Measurements from ENCODE around the gene TEX53.

Gene TEX53

DNA sequence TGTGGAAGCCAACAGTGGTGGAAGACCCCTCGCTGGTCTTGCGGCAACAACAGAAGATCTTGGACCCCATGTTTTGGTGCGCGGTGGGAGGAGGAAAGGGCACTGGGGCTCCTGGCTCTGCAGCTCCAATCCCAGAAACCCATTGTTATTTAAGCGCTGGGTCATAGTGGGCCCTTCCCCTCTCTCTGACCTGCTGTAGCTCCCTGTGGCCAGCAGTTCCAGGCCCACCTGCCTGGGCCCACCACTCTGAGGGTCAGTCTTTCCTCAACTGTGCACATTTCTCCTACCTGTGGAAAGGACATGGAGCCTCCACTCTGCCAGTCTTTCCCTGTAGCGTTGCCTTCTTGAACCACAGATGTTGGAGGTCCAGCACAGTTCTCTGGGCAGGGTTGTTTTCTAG lies at the start of gene TEX53:
Gene TEX53 (minus strand): TSS at position 101 of the 400 bp plus-strand sequence. CDS start 31 bp downstream, at position 70.
- H3K4me3 ChIP-seq (ENCODE audit: low read length), result no peak within 1 kb of the TSS
- H2AFZ ChIP-seq (ENCODE audit: low read depth, low read length), result no peak within 1 kb of the TSS
- H3K9me3 ChIP-seq (ENCODE audit: low read length), result no peaks in the 10 kb centered on the region
- H3K36me3 ChIP-seq (ENCODE audit: insufficient read depth, low read length), result no peaks in the 10 kb centered on the region
- no peaks in the 10 kb centered on the region for H3K27me3 ChIP-seq (ENCODE audit: insufficient read depth, low read length)
- H3K4me1 ChIP-seq (ENCODE audit: insufficient read depth, low read length), result no peaks in the 10 kb centered on the region

- Histone ChIP-seq H3K9me3 (ENCODE audit: low read length) (no peaks in the 10 kb centered on the region), H3K4me3 (ENCODE audit: low read length) (no peak overlapping the region), H3K36me3 (ENCODE audit: insufficient read depth, low read length) (no peaks in the 10 kb centered on the region), H3K27me3 (ENCODE audit: insufficient read depth, low read length) (no peaks in the 10 kb centered on the region), H2AFZ (ENCODE audit: low read depth, low read length) (no peak overlapping the region), H3K4me1 (ENCODE audit: insufficient read depth, low read length) (no peaks in the 10 kb centered on the region)
Measured at GRCh38 chr9:114706711-114707110, 49.1 kb upstream of the TEX53 start.

DNA sequence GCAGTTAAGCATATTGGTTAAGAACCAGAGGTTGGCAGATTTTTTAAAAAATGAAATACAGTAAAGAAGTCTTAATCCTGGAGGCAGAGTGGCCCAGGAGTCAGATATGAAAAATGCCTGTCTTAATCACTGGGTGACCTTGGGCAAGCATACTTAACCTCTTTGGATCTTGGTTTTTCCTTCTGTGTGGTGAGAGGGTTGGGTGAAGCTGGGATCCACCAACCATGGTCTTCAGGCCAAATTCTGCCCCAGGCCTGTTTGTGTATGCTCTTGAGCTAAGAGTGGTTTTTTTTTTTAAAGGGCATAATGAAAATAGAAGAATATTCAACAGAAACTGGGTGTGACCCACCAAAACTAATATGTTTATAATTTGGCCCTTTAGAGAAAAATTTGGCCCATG lies 44.4 kb upstream of the TEX53 start:
- Histone ChIP-seq H3K9me3 (ENCODE audit: low read length) (no peaks in the 10 kb centered on the region), H3K27me3 (ENCODE audit: insufficient read depth, low read length) (no peaks in the 10 kb centered on the region), H2AFZ (ENCODE audit: low read depth, low read length) (no peak overlapping the region), H3K36me3 (ENCODE audit: insufficient read depth, low read length) (no peaks in the 10 kb centered on the region), H3K4me3 (ENCODE audit: low read length) (no peak overlapping the region), H3K4me1 (ENCODE audit: insufficient read depth, low read length) (peaks cover 1% of the 10 kb centered on the region)

DNA sequence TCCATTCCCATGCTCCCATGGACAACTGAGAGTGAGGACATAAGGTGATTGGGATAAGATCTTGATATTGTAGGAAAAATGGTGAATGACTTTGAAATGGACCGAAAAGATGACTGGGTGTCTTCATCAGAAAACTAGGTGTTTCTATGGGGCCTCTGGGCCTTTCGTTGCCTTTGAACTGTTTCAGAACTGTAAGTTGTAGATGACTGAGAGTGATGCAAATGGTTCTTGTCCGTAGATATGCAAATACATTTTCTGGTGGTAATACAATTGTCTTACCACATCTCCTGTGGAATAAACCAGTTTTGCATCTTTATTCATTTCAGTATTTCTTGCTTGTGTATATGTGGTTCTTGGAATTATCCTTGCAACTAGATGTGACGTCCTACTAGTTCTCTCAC lies 40.3 kb upstream of the TEX53 start:
- Histone ChIP-seq H3K4me3 (ENCODE audit: low read length) (no peak overlapping the region), H3K27me3 (ENCODE audit: insufficient read depth, low read length) (no peaks in the 10 kb centered on the region), H3K9me3 (ENCODE audit: low read length) (no peaks in the 10 kb centered on the region), H2AFZ (ENCODE audit: low read depth, low read length) (no peak overlapping the region), H3K4me1 (ENCODE audit: insufficient read depth, low read length) (peaks cover 6% of the 10 kb centered on the region), H3K36me3 (ENCODE audit: insufficient read depth, low read length) (no peaks in the 10 kb centered on the region)

DNA sequence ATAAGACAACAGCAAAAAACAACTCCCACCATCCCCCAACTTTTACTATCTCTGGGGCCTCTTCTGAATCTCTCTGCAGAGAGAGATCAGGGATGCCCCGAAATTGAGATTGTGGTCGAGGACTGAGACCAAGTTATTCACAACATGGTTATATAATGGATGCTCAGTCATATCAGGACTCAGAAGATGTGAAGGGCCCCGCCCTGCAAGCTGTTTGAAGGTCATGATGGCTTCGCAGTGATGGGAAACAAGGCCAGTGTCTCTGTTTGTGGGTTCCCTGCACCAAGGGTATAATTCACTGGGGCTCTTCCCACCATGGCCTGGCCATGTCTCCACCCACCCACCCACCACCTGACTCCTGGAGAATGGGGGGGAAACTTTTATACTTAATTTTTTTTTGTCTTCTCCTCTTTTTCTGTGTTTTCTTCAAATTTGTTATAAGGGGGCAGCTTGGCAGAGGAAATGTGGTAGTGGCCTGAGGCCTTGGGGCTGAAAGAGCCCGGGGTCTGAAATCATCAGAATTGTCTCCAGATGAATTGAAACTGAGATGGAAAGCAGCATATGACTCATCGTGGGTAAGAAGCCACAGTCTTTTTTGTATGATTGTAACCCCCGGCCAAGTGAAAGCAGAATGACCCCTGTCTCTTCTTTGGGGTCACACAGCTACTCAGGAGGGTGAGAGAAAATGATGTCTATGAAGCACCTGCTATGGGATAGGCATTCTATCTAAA lies 39.4 kb upstream of the TEX53 start:
- Histone ChIP-seq H3K27me3 (ENCODE audit: insufficient read depth, low read length) (no peaks in the 10 kb centered on the region), H3K4me3 (ENCODE audit: low read length) (no peak overlapping the region), H2AFZ (ENCODE audit: low read depth, low read length) (no peak overlapping the region), H3K36me3 (ENCODE audit: insufficient read depth, low read length) (no peaks in the 10 kb centered on the region), H3K4me1 (ENCODE audit: insufficient read depth, low read length) (peaks cover 6% of the 10 kb centered on the region), H3K9me3 (ENCODE audit: low read length) (no peaks in the 10 kb centered on the region)

DNA sequence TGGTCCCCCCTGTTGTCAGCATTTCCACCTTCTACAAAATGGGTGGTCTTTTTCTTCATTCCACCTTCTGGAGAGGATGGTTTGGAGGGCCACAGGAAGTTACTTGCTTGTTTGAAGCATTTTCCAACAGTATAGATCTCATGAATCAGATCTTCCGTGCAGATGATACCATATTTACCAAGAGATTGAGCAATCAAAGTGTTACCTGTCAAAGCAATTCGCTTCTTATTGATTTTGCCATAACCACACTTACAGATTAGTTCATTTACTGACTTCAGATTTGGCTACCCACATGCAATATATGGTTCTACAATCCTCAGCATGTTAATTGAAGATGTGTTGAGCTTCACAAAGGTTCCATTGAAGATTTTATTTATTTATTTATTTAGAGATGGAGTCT lies 38.3 kb upstream of the TEX53 start:
- Histone ChIP-seq H2AFZ (ENCODE audit: low read depth, low read length) (no peak overlapping the region), H3K27me3 (ENCODE audit: insufficient read depth, low read length) (no peaks in the 10 kb centered on the region), H3K4me1 (ENCODE audit: insufficient read depth, low read length) (peaks cover 6% of the 10 kb centered on the region), H3K36me3 (ENCODE audit: insufficient read depth, low read length) (no peaks in the 10 kb centered on the region), H3K4me3 (ENCODE audit: low read length) (no peak overlapping the region), H3K9me3 (ENCODE audit: low read length) (no peaks in the 10 kb centered on the region)

DNA sequence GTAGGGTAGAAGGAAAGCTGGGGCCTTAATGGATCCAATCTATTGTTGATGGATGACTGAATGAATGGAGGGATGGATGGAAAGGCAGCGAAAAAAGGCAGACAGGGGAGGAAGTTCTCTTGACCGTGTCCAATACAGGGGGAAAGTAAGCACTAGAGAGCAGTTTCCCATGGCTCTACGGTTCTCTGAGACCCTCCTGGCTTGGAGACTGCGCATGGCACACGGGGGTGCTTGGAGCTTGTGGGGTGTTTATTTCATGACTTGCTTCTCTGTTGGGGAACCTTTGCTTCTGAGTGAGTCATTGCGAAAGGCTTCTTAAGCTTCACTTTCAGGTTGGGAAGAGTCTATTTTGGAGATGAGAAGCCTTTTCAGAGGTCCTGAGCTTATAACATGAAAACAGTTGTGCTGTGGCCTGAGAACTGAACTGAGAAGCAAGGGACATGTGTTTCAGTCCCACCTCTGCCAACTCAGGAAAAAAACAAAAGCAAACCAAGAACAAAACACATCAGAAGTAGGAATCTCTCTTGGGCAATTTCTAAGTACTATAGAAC lies 37.2 kb upstream of the TEX53 start:
- no peaks in the 10 kb centered on the region for H3K27me3 ChIP-seq (ENCODE audit: insufficient read depth, low read length)
- H3K4me1 ChIP-seq (ENCODE audit: insufficient read depth, low read length), result peaks cover 6% of the 10 kb centered on the region
- no peaks in the 10 kb centered on the region for H3K9me3 ChIP-seq (ENCODE audit: low read length)
- H3K36me3 ChIP-seq (ENCODE audit: insufficient read depth, low read length), result no peaks in the 10 kb centered on the region
- H3K4me3 ChIP-seq (ENCODE audit: low read length), result no peak overlapping the region
- no peak overlapping the region for H2AFZ ChIP-seq (ENCODE audit: low read depth, low read length)

GRCh38 chr9:114694146-114694545 lies 36.5 kb upstream of the TEX53 start:
- H3K4me3 ChIP-seq (ENCODE audit: low read length), result no peak overlapping the region
- peaks cover 6% of the 10 kb centered on the region for H3K4me1 ChIP-seq (ENCODE audit: insufficient read depth, low read length)
- no peaks in the 10 kb centered on the region for H3K36me3 ChIP-seq (ENCODE audit: insufficient read depth, low read length)
- H2AFZ ChIP-seq (ENCODE audit: low read depth, low read length), result no peak overlapping the region
- no peaks in the 10 kb centered on the region for H3K27me3 ChIP-seq (ENCODE audit: insufficient read depth, low read length)
- H3K9me3 ChIP-seq (ENCODE audit: low read length), result no peaks in the 10 kb centered on the region

- H3K27me3 ChIP-seq (ENCODE audit: insufficient read depth, low read length), result no peaks in the 10 kb centered on the region
- H3K4me1 ChIP-seq (ENCODE audit: insufficient read depth, low read length), result peaks cover 6% of the 10 kb centered on the region
- no peak overlapping the region for H2AFZ ChIP-seq (ENCODE audit: low read depth, low read length)
- H3K9me3 ChIP-seq (ENCODE audit: low read length), result no peaks in the 10 kb centered on the region
- no peaks in the 10 kb centered on the region for H3K36me3 ChIP-seq (ENCODE audit: insufficient read depth, low read length)
- H3K4me3 ChIP-seq (ENCODE audit: low read length), result no peak overlapping the region
Measured at GRCh38 chr9:114693248-114693855, 35.7 kb upstream of the TEX53 start.

- H3K27me3 ChIP-seq (ENCODE audit: insufficient read depth, low read length), result no peaks in the 10 kb centered on the region
- no peak overlapping the region for H2AFZ ChIP-seq (ENCODE audit: low read depth, low read length)
- peaks cover 4% of the 10 kb centered on the region for H3K4me1 ChIP-seq (ENCODE audit: insufficient read depth, low read length)
- H3K36me3 ChIP-seq (ENCODE audit: insufficient read depth, low read length), result no peaks in the 10 kb centered on the region
- no peak overlapping the region for H3K4me3 ChIP-seq (ENCODE audit: low read length)
- H3K9me3 ChIP-seq (ENCODE audit: low read length), result no peaks in the 10 kb centered on the region
Measured at GRCh38 chr9:114691956-114692295, 34.3 kb upstream of the TEX53 start.

DNA sequence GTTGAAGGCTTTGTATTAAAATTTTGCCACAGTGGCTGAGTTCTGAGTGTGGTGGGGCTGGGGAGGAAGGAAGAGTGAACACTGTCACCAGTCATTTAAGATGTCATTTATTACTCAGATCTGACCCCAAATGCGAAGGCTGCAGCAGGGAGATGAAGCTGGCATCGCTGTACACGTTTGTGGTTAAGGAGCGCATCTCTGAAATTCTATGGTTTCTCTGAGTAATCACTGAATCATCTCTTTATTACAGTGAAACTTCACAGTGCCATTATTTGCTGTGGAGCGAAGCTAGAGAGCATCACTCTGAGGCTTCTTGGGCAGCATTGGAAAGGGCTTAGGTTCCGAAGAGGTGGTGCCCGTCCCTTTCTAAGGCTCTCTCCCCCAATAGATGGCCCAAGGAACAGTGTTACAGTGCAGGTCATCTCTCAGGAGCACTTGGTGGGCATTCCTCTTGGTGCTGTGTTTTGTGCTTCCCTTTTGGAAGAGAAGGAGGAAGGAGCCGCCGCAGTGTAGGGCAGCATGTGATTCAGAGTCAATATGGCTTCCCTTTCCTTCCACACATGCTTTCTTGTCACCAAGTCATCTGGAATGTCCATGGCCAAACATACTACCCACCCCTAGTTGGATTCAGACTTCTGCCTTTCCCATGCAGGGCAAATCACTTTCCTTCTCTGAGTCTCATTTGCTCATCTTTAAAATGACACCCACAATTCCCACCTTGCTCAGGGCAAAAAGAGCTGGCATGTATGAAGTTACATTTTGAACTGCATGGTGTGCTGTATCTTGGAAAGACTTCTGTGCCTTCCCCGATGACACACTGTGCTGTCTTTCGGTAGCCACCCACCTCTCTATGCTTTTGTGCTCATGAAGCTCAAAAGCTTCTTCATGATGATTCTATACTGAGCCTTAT lies 33.7 kb upstream of the TEX53 start:
- Histone ChIP-seq H3K36me3 (ENCODE audit: insufficient read depth, low read length) (no peaks in the 10 kb centered on the region), H3K27me3 (ENCODE audit: insufficient read depth, low read length) (no peaks in the 10 kb centered on the region), H3K4me1 (ENCODE audit: insufficient read depth, low read length) (no peaks in the 10 kb centered on the region)

DNA sequence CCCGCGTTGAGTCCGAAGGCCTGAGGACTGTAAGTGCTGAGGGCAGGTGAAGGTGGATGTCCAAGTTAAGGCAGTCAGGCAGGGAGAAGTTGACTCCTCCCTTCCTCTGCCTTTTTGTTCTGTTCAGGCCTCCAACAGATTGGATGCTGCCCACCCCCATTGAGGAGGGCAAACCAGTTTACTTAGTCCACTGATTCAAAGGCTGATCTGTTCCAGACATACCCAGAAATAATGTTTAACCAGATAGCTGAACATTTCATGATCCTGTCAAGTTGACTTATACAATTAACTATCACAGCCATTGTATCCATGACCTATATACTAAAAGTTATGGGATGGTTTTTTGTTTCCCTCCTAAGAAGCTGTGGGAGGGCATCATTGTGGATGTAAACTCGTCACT lies 32.7 kb upstream of the TEX53 start:
- H3K9me3 ChIP-seq (ENCODE audit: low read length), result no peaks in the 10 kb centered on the region

More for the DNA sequence above, 33.7 kb upstream of the TEX53 start:
- H2AFZ ChIP-seq (ENCODE audit: low read depth, low read length), result no peak overlapping the region
- H3K4me3 ChIP-seq (ENCODE audit: low read length), result no peak overlapping the region
- H3K9me3 ChIP-seq (ENCODE audit: low read length), result no peaks in the 10 kb centered on the region

DNA sequence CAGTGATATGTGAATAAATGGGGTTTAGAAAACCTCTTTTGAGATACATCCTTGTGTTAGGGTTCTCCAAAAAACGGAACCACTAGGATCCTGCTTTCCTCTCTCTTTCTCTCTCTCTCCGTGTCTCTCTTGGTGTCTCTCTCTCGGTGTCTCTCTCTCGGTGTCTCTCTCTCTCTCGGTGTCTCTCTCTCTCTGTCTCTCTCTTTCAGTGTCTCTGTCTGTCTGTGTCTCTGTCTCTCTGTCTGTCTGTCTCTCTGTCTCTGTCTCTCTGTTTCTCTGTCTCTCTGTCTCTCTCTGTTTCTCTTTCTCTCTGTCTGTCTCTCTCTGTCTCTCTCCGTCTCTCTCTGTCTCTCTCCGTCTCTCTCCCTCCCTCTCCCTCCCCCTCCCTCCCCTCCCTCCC lies 32.2 kb upstream of the TEX53 start:
- no peak overlapping the region for H2AFZ ChIP-seq (ENCODE audit: low read depth, low read length)
- H3K27me3 ChIP-seq (ENCODE audit: insufficient read depth, low read length), result no peaks in the 10 kb centered on the region
- H3K4me1 ChIP-seq (ENCODE audit: insufficient read depth, low read length), result no peaks in the 10 kb centered on the region
- no peaks in the 10 kb centered on the region for H3K36me3 ChIP-seq (ENCODE audit: insufficient read depth, low read length)
- no peak overlapping the region for H3K4me3 ChIP-seq (ENCODE audit: low read length)
- H3K9me3 ChIP-seq (ENCODE audit: low read length), result no peaks in the 10 kb centered on the region

More for the DNA sequence above, 32.7 kb upstream of the TEX53 start:
- no peaks in the 10 kb centered on the region for H3K27me3 ChIP-seq (ENCODE audit: insufficient read depth, low read length)
- no peaks in the 10 kb centered on the region for H3K4me1 ChIP-seq (ENCODE audit: insufficient read depth, low read length)
- H3K4me3 ChIP-seq (ENCODE audit: low read length), result no peak overlapping the region
- H3K36me3 ChIP-seq (ENCODE audit: insufficient read depth, low read length), result no peaks in the 10 kb centered on the region
- no peak overlapping the region for H2AFZ ChIP-seq (ENCODE audit: low read depth, low read length)
